Nasal cavity respiratory epithelium epithelial cell of viscerocranial mucosa (primary cell): ENCODE data around the gene GABRR3. TPM values are rescaled to one million over a fixed set of nuclear protein-coding genes. Genes with fewer than 3 reads are reported as not detected.

ENCODE experiments used
- total RNA-seq: library from RNA; depleted of rRNA; stranded (reverse); fragments of >200 nt; gene quantifications from 2 replicates; pipeline ENCODE4 v1.2.3, GENCODE V29; 2014

Gene GABRR3
- total RNA-seq = not detected in 2 replicates

DNA sequence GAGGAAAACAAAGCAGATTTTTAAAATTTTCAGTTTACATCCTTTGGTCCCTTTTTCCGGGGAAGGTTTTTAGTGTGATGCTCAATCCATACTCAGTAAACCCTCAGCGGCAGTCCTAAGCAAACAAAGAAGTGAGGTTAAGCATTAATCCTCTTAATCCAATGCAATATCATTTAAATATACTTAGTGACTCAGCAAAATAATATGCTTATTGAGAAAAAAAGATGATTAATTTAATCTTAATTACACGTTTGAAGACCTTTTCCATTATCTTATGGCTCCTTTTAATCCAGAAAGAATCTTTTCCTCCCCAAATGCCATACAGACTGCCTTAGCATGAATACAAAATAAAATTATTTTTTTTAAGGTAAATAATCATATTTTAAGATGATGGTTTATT, at the start of gene GABRR3:
TSS of gene GABRR3 (minus strand) at position 108 of the 400 bp plus-strand sequence. CDS start 328 bp downstream, outside the sequence.

DNA sequence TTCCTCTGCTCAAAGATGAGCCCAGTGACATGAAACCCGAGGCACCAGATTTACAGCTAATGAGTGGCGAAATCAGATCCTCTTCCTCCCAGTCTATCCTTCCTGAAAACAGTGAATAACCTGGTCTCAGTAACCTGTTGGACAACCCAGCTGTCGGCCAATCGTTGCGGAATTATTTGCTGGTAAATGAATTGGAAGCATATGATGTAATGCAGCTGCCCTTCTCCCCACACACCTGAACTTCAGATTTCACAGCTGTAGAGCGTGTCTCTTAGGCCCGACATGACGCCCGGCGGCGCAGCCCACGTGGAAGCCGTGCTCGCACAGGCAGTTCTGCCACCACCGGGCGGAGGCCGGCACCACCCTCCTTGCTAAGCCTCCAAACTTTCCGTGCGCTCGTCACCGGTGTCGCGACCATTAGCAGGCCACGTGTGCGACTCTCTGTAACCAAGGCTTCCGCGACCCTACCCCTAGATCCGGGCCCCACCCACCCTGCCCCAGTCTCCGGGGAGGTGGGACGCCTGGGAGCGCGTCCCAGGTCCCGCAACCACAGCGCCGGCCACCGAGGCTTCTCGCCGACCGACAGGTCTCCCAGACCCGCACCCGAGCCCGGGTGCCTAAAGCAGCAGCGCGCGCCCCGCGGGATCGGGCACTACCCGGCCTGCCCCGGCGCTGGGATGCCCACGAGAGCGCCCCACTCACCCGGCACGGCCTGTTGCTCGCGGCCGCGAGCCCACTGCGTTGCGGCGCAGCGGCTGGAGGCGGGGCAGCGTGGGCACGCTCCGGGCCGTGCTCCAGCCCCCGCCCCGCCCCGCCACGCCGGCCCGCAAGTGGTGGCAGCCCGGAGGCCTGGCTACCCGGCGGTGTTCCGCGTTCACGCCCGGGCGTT, 63.2 kb downstream of the GABRR3 start, which contains the start of gene RIOX2:
TSS of gene RIOX2 (minus strand) at position 753 of the 889 bp plus-strand sequence. CDS start 4,838 bp downstream, outside the sequence.

Other genes with a start within 250 kb of the GABRR3 start
- 17.8 and 32.2 TPM in 2 replicates for gene CRYBG3, start 213.3 kb downstream of the GABRR3 start, total RNA-seq
- gene RIOX2, start 62.9 kb downstream of the GABRR3 start, total RNA-seq = 43.1 and 45.1 TPM in 2 replicates
- gene OR5AC2, start 51.9 kb upstream of the GABRR3 start, total RNA-seq = not detected in 2 replicates
- gene OR5H1, start 95.4 kb upstream of the GABRR3 start, total RNA-seq = not detected in 2 replicates
- gene OR5H14, start 112.2 kb upstream of the GABRR3 start, total RNA-seq = not detected in 2 replicates
- gene OR5H15, start 131.4 kb upstream of the GABRR3 start, total RNA-seq = not detected in 2 replicates
- not detected in 2 replicates for gene OR5H6, start 228.9 kb upstream of the GABRR3 start, total RNA-seq
- gene OR5H2, start 247.2 kb upstream of the GABRR3 start, total RNA-seq = not detected in 2 replicates